Activated CD8-positive, alpha-beta T cell treated with anti-CD3 and anti-CD28 coated beads for 36 hours (primary cell): ENCODE measurements around the gene ATAD2B. TPM values are rescaled to one million over a fixed set of nuclear protein-coding genes. Genes with fewer than 3 reads are reported as not detected.

Experiments used
- ATAC-seq: fragments of 200-7000 bp; cut with Tn5 transposase; one replicate; pipeline ENCODE4 v1.10.0; 2021; ENCODE audit warnings: mild to moderate bottlenecking, moderate library complexity
- CTCF ChIA-PET: fragments of 350-600 bp; sonication (Branson Sonifier 250); formaldehyde crosslinking; loops from one replicate; lab custom pipeline; 2021; ENCODE audit warnings: antibody characterized with exemption; lab: Charles Lee
- POLR2A ChIA-PET: fragments of 350-600 bp; sonication (Branson Sonifier 250); formaldehyde crosslinking; loops from one replicate; lab custom pipeline; 2021; ENCODE audit warnings: antibody characterized with exemption; lab: Charles Lee
- DNase-seq: peaks from one replicate; pipeline ENCODE4 v3.0.0-alpha.2; 2020
- H3K27ac Mint-ChIP-seq: one replicate; pipeline ENCODE4 v1.8.0; 2021; ENCODE audit warnings: mild to moderate bottlenecking, mixed read lengths
- H3K27me3 Mint-ChIP-seq: one replicate; pipeline ENCODE4 v1.8.0; 2021; ENCODE audit warnings: mixed read lengths
- H3K36me3 Mint-ChIP-seq: one replicate; pipeline ENCODE4 v1.8.0; 2021; ENCODE audit warnings: low read depth, mixed read lengths
- H3K4me1 Mint-ChIP-seq: one replicate; pipeline ENCODE4 v1.8.0; 2021; ENCODE audit warnings: low read depth, mixed read lengths
- H3K4me3 Mint-ChIP-seq: one replicate; pipeline ENCODE4 v1.8.0; 2021; ENCODE audit warnings: mild to moderate bottlenecking, moderate library complexity, mixed read lengths
- H3K9me3 Mint-ChIP-seq: one replicate; pipeline ENCODE4 v1.8.0; 2021; ENCODE audit warnings: mixed read lengths
- CTCF ChIP-seq: fragments of 200-600 bp; IDR thresholded peaks from one replicate; pipeline ENCODE4 v1.8.0; 2022; ENCODE audit warnings: antibody characterized with exemption, mild to moderate bottlenecking
- intact Hi-C: fragments of 100-400 bp; cut with micrococcal nuclease; formaldehyde crosslinking; loops from one replicate; pipeline ENCODE4 v1.10.0; 2022
- total RNA-seq, 2 experiments: library from RNA; stranded (reverse); gene quantifications; one replicate each; pipeline ENCODE4 v1.2.3, GENCODE V29; 2021

Gene ATAD2B
- total RNA-seq, 2 experiments from 2014 or later: 12.5 to 13.2 TPM

GRCh38 chr2:23859234-23859633, 67.7 kb downstream of the ATAD2B start:
- no peaks in the 10 kb centered on the region for H3K9me3 Mint-ChIP-seq
- H3K4me3 Mint-ChIP-seq: no peak overlapping the region
- no peaks in the 10 kb centered on the region for H3K27me3 Mint-ChIP-seq
- TF ChIP-seq CTCF: no peak
- CTCF ChIA-PET: no interaction called here
- no peaks in the 10 kb centered on the region for H3K4me1 Mint-ChIP-seq
- no peak overlapping the region for H3K27ac Mint-ChIP-seq
- intact Hi-C loops: no loop called here
- DNase-seq (no peak), ATAC-seq (no peak)
- H3K36me3 Mint-ChIP-seq: peaks cover 5% of the 10 kb centered on the region
- POLR2A ChIA-PET: interaction anchor here (0.6 kb wide), 1 partner anchor 910 kb away, joined by 3 read pairs; no protein-coding TSS in a partner anchor

GRCh38 chr2:23850564-23851256, 76.2 kb downstream of the ATAD2B start:
- Mint-ChIP-seq H3K4me1 (peaks cover 5% of the 10 kb centered on the region), H3K27ac (peak overlapping the region; percentile 26), H3K36me3 (peaks cover 3% of the 10 kb centered on the region), H3K4me3 (no peak overlapping the region), H3K27me3 (no peaks in the 10 kb centered on the region), H3K9me3 (no peaks in the 10 kb centered on the region)
- ChIA-PET CTCF (interaction anchor here (2.5 kb wide), 1 partner anchor 27 kb away, joined by 8 read pairs; no protein-coding TSS in a partner anchor), POLR2A (no interaction called here)
- no peak for TF ChIP-seq CTCF
- intact Hi-C loops: no loop called here
- no peak for DNase-seq
- no peak for ATAC-seq

GRCh38 chr2:23844905-23845304, 82.0 kb downstream of the ATAD2B start:
- Mint-ChIP-seq H3K4me3 (no peak overlapping the region), H3K9me3 (peaks cover 7% of the 10 kb centered on the region), H3K27me3 (no peaks in the 10 kb centered on the region), H3K36me3 (peaks cover 25% of the 10 kb centered on the region), H3K27ac (no peak overlapping the region), H3K4me1 (peaks cover 7% of the 10 kb centered on the region)
- ATAC-seq: no peak
- intact Hi-C loops: no loop called here
- ChIA-PET POLR2A (no interaction called here), CTCF (no interaction called here)
- TF ChIP-seq CTCF: no peak
- DNase-seq: no peak

- Mint-ChIP-seq H3K27ac (no peak overlapping the region), H3K4me1 (peaks cover 7% of the 10 kb centered on the region), H3K9me3 (peaks cover 7% of the 10 kb centered on the region), H3K36me3 (peaks cover 25% of the 10 kb centered on the region), H3K4me3 (no peak overlapping the region), H3K27me3 (no peaks in the 10 kb centered on the region)
- ChIA-PET POLR2A (no interaction called here), CTCF (interaction anchor here (1.2 to 1.3 kb wide), 2 partner anchors 9 to 19 kb away, joined by 4 to 5 read pairs; no protein-coding TSS in a partner anchor)
- TF ChIP-seq CTCF: no peak
- DNase-seq: no peak
- intact Hi-C loops: no loop called here
- no peak for ATAC-seq
Measured at GRCh38 chr2:23843051-23843976, 83.6 kb downstream of the ATAD2B start.
